Activated CD8-positive, alpha-beta memory T cell treated with anti-CD3 and anti-CD28 coated beads for 4 hours (primary cell): ENCODE results near the gene C2orf81.
"Not testable (repeated sequence)": the region's sequence is repeated elsewhere in the genome, so short reads cannot be mapped to it uniquely, and the experiment has no call there.

Experiments used
- DNase-seq, 2 donors: peaks; one replicate each; pipeline ENCODE4 v3.0.0-alpha.2; 2020; ENCODE audit warnings: low read depth in 2 of 2

Gene C2orf81

DNA sequence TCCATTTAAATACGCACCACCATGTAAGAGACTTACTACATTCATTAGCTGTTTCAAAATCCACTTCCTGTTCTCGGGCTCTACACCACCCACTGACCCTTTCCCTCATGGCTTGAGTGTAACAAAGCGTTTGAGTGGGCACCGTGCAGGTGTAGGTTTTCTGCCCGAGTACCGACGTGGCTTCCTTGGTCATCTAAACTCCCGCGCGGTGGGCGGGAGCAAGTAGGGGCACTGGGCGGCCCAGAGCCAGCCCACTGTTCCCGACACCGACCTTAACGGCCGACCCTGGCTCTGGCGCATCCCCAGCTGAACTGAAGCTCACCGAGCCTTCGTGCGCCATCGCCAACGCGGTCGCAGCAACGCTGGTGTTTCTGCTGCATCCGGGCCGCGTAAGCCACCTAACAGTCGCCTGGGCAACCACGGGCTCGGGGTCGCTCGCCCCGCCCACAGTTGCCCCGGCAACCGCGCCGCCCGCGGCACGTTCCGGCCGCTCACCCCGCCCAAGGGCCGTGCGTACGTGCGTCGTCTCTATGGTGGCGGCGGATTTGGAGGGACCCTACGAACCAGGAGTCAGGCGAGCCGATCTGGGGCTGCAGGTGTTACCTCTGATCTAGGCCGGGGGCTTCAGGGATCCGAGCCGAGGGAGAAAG is at the start of gene C2orf81, which contains the start of gene WDR54:
C2orf81 (minus strand) TSS at position 399 of the 650 bp plus-strand sequence; CDS start at position 340, 59 bp downstream.
WDR54 (plus strand) TSS at position 510 of the 650 bp plus-strand sequence. CDS start 424 bp downstream, outside the sequence.
- peak; percentile 84 to 86 for DNase-seq

DNA sequence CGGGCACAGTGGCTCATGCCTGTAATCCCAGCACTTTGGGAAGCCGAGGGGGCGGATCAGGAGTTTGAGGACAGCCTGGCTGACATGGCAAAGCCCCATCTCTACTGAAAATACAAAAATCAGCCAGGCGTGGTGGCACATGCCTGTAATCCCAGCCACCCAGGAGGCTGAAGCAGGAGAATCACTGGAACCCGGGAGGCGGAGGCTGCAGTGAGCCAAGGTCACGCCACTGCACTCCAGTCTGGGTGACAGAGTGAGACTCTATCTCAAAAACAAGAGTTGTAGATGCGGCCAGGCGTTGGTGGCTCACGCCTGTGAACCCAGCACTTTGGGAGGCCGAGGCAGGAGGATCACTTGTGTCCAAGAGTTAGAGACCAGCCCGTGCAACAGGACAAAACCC is 49.3 kb upstream of the C2orf81 start:
- DNase-seq, result not testable (repeated sequence)

DNA sequence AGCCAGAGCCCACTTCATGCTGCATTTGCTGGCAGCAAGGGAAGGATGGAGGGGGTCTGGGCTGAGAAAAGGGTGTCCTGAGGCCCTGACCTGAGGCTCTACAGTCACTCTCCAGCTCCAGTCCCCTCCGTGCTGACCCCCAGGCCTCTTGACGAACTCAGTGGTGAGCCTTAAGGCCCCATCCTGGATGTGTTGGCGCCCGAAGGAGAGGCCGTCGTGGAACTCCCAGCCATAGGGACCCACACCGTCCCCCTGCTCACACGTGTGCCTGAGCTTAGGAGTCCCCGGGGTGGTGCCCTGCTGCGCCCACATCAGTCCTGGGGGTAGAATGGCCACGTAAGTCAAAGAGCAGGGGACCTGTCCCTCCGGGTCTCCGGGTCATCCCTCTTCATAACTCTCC is 43.0 kb upstream of the C2orf81 start:
- DNase-seq, result no peak

DNA sequence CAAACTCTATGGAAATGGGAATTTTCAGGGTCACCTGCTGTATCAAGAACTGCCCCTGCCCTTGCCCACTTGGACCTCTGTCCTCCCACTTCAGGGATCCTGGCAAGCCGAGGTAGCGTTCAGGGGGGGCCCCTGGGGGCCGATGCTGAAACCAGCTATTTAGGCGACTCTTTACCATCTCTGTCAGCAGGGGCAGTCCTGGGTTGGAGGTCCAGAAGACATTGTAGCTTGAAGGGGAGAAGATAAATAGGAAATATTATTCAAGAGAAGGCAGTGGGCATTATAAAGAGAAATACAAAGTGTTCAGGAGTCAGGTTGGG is 41.3 kb upstream of the C2orf81 start:
- no peak for DNase-seq

DNA sequence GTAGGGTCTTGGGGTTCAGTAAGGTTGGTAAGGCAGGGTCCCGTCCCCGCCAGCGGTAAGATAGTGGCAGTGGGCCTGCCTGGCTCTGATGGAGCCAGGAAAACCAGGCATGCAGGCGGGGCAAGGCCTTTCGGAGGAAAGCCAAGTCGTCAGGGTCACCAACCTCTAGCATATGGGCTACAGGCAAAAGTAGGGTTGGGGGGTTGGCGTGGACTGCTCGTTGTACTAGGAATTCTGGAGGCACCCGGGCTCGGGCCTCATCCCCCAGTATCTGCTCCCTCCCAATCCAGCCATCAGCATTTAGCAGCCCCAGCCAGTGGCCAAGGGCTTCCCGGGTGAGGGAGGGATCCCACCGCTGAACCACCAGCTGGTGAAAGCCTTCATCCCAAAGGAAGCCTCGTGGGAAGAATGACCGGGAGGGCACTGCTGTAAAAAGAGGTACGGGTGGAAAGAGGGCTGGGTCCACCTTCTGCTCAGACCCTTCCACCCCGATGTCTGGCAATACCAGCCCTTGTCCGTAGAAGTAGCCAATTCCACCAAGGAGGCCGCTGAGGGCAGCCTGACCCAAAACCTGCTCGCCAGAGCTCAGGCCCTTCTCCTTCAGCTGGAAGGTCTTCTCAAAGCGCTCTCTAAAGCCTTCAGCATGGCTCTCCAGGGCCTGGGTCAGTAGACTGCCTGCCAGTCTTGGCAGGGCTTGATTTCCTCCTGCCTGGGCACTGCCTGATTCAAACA is 40.8 kb upstream of the C2orf81 start:
- no peak for DNase-seq

DNA sequence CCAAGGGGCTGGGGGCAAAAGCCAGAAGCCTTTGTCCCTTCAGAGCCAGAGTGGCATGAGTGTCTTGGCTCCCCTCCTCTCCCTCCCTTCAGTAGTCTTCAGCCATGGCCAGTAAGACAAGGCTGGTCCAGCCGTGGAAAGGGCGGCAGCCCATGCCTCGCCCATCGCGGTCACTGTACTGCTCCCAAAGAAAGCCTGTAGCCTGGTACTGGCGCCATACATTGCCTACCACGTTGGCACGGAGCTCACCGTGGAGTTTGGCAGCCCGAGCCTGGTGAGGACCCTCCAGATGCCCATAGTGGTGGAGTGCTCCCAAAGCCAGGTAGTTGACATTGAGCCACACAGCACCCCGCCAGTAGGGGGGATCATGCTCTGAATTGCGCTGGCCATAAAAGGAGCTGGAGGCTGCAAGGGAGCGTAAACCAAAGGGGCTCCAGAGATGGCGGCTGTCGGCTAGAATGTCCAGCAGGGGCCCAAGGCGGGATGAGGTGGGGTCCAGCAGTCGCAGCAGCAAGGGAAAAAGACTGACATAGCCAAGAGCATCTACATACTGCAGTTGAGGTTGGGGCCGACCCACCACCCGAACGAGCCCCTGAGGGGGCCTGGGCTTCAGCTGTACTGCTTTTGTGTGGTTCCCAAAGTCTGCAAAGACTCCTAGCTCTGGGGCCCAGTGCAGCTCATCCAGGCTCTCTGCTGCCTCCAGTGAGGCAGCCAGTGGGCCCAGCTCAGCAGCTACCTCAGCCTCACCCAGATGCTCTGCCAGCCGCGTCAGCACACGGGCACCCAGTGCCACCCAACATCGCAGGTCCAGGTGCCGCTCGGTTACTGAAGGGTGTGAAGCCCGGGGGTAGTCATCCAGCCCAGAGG is 40.0 kb upstream of the C2orf81 start:
- DNase-seq, result no peak

GRCh38 chr2:74460187-74460586 is 38.8 kb upstream of the C2orf81 start:
- DNase-seq, result not testable (repeated sequence)

- DNase-seq, result not testable (repeated sequence)
These were observed 38.2 kb upstream of the C2orf81 start for GRCh38 chr2:74459503-74460118.

DNA sequence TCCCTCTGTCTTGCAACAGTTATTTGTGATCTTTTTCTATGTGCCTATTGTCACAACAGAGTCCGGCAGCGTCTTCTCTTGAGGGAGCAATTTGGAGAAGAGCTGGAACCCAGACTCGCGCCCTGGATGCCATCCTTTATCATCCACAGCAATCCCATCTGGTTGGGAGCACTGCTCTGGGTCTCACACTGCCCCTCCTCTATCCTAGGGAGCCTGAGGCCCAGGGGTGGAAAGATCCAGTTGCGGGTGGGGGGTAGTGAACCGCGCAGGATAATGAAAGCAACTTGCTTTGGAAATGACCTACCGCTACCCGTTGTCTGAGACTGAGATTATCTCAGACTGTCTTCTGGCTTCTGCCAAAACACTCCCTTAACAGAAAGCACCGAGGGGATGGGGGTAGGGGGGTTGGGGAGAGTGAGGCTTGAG is 37.5 kb upstream of the C2orf81 start:
- DNase-seq, result no peak

DNA sequence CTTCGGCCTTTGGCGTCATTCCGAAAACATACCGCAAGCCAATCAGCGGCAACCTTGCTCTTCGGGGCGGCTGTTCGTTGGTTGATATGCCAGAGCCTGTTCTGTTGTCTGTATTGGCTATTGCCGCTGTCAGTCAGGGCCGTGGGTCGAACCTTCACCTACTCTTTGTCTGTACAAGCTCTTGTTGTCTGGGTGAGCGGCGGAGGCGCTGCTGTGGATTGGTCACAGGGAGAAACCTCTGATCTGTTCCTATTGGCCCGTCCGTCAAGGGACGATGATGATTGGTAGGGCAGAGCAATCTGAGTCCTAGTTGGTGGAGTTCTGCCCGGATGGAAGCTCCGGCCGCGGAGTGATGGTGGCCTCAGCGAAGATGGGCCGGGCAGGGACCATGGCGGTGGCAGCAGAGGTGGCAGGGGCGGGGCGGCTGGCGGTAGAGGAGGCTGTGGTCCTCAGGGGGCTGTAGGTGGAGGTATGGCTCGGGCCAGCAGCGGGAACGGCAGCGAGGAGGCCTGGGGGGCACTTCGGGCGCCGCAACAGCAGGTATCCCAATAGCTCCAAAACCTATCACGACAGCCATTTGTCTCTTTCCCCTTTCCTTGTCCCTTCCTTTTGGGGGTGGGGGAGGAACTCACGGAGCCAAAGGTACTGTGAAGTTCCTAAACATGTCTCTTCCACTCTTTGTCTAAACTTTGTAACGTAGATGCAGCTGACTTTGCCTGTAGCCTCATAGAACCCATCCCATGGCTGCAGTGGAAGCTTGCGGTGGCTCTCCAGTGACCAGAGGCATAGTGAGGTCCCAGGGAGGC is 36.9 kb upstream of the C2orf81 start, which contains the start of gene WBP1:
WBP1 (plus strand) TSS at position 307 of the 806 bp plus-strand sequence; CDS start at position 472, 165 bp downstream.
- peak; percentile 97 to 99 for DNase-seq

DNA sequence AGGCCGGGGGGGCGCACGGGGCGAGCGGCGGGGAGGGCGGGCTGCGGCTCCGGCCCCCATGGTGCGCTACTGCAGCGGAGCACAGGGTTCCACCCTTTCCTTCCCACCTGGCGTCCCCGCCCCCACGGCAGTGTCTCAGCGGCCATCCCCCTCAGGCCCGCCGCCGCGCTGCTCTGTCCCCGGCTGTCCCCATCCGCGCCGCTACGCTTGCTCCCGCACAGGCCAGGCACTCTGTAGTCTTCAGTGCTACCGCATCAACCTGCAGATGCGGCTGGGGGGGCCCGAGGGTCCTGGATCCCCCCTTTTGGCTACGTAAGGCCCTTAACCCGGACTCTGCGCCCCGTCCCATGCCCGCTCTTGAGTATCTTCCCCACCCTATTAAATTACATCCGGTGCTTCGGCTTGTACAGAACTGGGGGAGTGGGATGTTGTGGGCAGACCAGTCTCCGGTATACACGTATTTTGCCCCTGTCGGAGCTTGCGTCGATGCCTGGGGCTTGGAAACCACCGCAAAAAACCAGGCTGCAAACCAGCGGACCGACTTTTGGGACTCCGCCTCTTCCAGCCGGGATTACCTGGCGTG is 36.2 kb upstream of the C2orf81 start:
- peak; percentile 72 to 78 for DNase-seq

GRCh38 chr2:74457129-74457548 is 35.7 kb upstream of the C2orf81 start:
- DNase-seq, result no peak

DNA sequence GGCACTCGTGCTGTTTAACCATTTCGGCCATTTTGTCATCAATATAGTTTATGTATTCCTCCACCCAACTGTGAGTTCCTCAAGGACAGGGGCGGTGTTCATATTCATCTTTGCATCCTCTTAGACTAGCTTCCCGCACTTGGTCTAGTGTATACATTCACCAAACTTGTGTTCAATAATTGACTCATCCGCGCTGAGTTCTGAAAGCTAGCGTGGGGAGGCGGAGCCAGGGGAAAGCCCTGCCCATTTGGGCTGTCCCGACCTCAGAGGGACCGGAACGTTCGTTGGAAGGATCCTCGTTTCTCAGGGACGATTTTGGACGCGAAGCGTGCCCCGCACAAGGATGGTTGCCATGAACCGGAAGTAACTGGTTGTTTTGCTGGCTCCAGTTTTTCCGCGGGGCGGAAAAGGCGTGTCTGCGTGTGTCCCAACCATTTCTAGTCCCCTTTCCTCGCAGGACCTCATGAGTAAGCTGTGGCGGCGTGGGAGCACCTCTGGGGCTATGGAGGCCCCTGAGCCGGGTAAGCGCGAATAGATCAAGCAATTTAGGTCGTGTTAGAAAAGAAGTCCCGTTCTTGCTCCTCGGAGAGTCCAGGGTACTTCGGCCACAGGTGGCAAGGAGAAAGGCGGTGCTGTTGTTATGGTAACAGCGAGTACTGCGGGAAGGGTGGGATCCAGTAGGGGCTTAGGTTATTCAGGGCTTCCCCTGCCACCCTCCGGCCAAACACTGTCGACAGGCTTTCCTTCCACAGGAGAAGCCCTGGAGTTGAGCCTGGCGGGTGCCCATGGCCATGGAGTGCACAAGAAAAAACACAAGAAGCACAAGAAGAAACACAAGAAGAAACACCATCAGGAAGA is 33.5 kb upstream of the C2orf81 start, which contains the start of gene INO80B:
INO80B (plus strand) TSS at position 434 of the 858 bp plus-strand sequence; CDS start at position 464, 30 bp downstream.
- peak; percentile 96 for DNase-seq

GRCh38 chr2:74450570-74451190 is 29.3 kb upstream of the C2orf81 start:
- no peak for DNase-seq

GRCh38 chr2:74448771-74449170 is 27.4 kb upstream of the C2orf81 start:
- DNase-seq, result no peak

DNA sequence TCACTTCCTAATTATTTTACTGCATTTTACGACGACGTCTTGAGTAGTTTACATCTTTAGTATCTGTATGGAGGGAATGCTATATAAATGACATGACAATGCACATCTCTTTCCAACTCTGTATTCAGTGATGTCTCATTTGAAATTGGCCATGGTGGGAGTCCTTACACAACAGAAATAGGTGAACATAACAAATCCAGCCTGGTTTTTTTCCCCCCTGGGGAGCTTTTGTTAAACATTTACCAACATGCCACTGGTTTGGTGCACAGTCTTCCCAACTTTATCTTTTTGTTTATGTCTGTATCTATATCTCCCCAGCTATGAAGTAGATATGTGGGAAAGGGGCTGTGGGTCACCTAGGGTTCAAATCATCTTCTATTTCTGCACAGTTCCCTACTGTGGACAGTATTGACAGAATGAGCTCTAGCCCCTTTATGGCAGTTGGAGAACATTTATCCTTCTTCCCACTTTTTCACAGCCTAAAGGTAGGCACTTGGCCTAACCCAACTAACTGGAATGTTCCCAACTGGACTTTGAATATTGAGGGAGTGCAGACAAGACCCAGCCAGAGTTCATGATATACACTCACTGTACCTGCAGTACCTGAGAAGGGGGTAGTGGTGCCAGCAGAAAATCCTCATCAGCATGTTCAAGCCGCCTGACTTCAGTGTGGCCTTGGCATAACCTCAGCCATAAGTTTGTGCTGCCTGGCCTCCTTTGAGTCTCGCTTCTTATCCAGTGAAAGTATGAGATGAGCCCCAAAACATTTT is 26.0 kb upstream of the C2orf81 start:
- DNase-seq, result no peak

DNA sequence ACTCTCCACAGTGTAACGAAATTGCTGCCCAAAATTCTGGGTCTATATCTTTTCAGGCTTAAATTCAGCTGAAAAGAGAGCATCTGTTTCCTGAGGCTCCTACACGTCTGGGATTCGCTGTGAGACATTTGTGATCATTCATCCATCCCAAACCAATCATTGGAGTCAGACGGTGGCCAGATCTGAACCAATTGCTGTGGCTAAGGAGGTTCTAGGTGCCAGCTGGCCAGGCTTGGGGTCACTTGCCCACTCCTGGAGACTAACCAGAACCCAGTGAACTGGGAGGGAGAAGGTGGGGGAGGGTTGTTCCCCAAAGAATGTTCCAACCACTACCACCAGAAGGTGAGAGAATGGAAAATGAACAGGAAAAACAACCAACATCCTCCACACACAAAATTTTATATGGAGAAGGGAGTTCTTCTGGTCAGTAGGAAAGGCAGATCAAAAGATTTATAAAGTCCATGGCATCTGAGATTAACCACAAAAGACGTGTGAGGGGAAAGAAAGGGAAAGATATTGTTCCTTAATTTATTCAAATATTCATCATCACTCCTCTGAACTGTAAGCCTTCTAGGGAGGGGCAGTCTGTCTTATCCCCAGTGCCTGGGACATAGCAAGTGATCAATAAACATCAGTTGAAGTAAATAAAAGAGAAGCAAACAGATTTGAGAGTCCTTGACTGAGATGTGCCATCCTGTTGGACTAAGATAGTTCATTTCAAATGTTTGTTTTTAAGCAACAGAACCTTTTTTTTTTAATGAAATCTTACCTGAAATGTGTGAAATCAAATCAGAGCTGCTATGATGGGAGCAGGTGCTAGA is 23.3 kb upstream of the C2orf81 start:
- DNase-seq, result no peak
